NCI-H526 treated with DMSO at 0.1 percent for 48 hours (cell line): ENCODE data around the gene KIF19.

ENCODE experiments used
- DNase-seq: peaks from one replicate; lab custom pipeline; 2025; lab: John Stamatoyannopoulos, UW

Gene KIF19

GRCh38 chr17:74305865-74306654, 20.0 kb upstream of the KIF19 start:
- no peak for DNase-seq

- no peak for DNase-seq
These were observed 17.8 kb upstream of the KIF19 start for GRCh38 chr17:74307984-74308773.

GRCh38 chr17:74309902-74310301, 16.1 kb upstream of the KIF19 start:
- DNase-seq: no peak

- DNase-seq: no peak
These were observed 11.1 kb upstream of the KIF19 start for GRCh38 chr17:74314877-74315276.

- no peak for DNase-seq
These were observed 9.8 kb upstream of the KIF19 start for GRCh38 chr17:74316220-74316619.

- DNase-seq: no peak
These were observed 9.0 kb upstream of the KIF19 start for GRCh38 chr17:74317071-74317470.

- no peak for DNase-seq
These were observed 7.6 kb upstream of the KIF19 start for GRCh38 chr17:74318391-74318790.

GRCh38 chr17:74324521-74324920, 1.5 kb upstream of the KIF19 start:
- DNase-seq: no peak

- no peak for DNase-seq
These were observed 667 bp upstream of the KIF19 start for GRCh38 chr17:74325376-74325742.

GRCh38 chr17:74326506-74326905, 480 bp downstream of the KIF19 start:
- no peak for DNase-seq

GRCh38 chr17:74328487-74328886, 2.5 kb downstream of the KIF19 start:
- no peak for DNase-seq

- DNase-seq: no peak
These were observed 3.4 kb downstream of the KIF19 start for GRCh38 chr17:74329378-74329777.

- DNase-seq: no peak
These were observed 4.4 kb downstream of the KIF19 start for GRCh38 chr17:74330446-74330845.

GRCh38 chr17:74332017-74332650, 6.1 kb downstream of the KIF19 start:
- DNase-seq: no peak

- DNase-seq: peak; percentile 8
These were observed 6.8 kb downstream of the KIF19 start for GRCh38 chr17:74332763-74333283.

GRCh38 chr17:74334393-74335039, 8.5 kb downstream of the KIF19 start:
- DNase-seq: no peak

- DNase-seq: no peak
These were observed 9.6 kb downstream of the KIF19 start for GRCh38 chr17:74335529-74336062.

GRCh38 chr17:74336307-74336706, 10.3 kb downstream of the KIF19 start:
- DNase-seq: no peak

GRCh38 chr17:74337834-74338500, 11.9 kb downstream of the KIF19 start:
- DNase-seq: no peak

- DNase-seq: no peak
These were observed 13.6 kb downstream of the KIF19 start for GRCh38 chr17:74339537-74340195.
